Lung (tissue), 12 donors: ENCODE results near the gene KCNQ5. TPM values are rescaled to one million over a fixed set of nuclear protein-coding genes. Genes with fewer than 3 reads are reported as not detected.

Source experiments
- ATAC-seq: fragments of 200-7000 bp; cut with Tn5 transposase; one replicate; pipeline ENCODE4 v1.9.1; 2020; ENCODE audit warnings: moderate number of reproducible peaks; ENCODE audit not compliant: insufficient read depth, low FRiP score
- DNase-seq, 3 donors: peaks; one replicate each; pipeline ENCODE4 v3.0.0-alpha.2; 2013 to 2017
- H3K27ac ChIP-seq, 2 donors: one replicate each; pipeline ENCODE4 v1.5.1; 2013; ENCODE audit warnings: mild to moderate bottlenecking in 2 of 2, moderate library complexity in 2 of 2, control low read depth in 1 of 2, inconsistent platforms in 1 of 2, low read depth in 1 of 2, low read length in 1 of 2
- H3K27me3 ChIP-seq, 3 donors: one replicate each; pipeline ENCODE4 v1.5.1; 2013; ENCODE audit warnings: low read length in 2 of 3; ENCODE audit not compliant: control insufficient read depth in 3 of 3, insufficient read depth in 3 of 3
- H3K36me3 ChIP-seq, 4 donors: one replicate each; pipeline ENCODE4 v1.5.1; 2013; ENCODE audit warnings: low read length in 4 of 4, mild to moderate bottlenecking in 1 of 4, moderate library complexity in 1 of 4; ENCODE audit not compliant: control insufficient read depth in 4 of 4, insufficient read depth in 4 of 4
- H3K4me1 ChIP-seq, 5 donors: one replicate each; pipeline ENCODE4 v1.5.1; 2013; ENCODE audit warnings: low read length in 5 of 5, mild to moderate bottlenecking in 2 of 5, moderate library complexity in 1 of 5; ENCODE audit not compliant: control insufficient read depth in 5 of 5, insufficient read depth in 5 of 5
- H3K4me3 ChIP-seq: one replicate; pipeline ENCODE4 v1.5.1; 2013; ENCODE audit warnings: mild to moderate bottlenecking, control low read depth, moderate library complexity
- H3K9ac ChIP-seq, 2 donors: one replicate each; pipeline ENCODE4 v1.5.1; 2013; ENCODE audit warnings: low read length in 2 of 2, control low read depth in 1 of 2; ENCODE audit not compliant: insufficient read depth in 1 of 2
- H3K9me3 ChIP-seq, 4 donors: one replicate each; pipeline ENCODE4 v1.5.1; 2013; ENCODE audit warnings: low read length in 3 of 4, mild to moderate bottlenecking in 1 of 4, moderate library complexity in 1 of 4; ENCODE audit not compliant: control insufficient read depth in 4 of 4, insufficient read depth in 3 of 4
- WGBS, 2 donors: extraction: QIAGEN DNeasy Blood & Tissue Kit; methylation state at CpG; one replicate each; pipeline ENCODE4 v1.1.7; 2013; 5-methylcytosine and 5-hydroxymethylcytosine counted together
- polyA plus RNA-seq, 2 donors: library from polyadenylated mRNA; stranded (reverse); fragments of 200-250 nt; gene quantifications; one replicate each; pipeline ENCODE4 v1.2.1, GENCODE V29; 2013
- total RNA-seq, 2 donors: library from RNA; depleted of rRNA in 1 of 2; stranded (reverse); fragments of >200 nt in 1 of 2; gene quantifications; one replicate each; pipeline ENCODE4 v1.2.1, GENCODE V29; 2014 to 2021
- TF ChIP-seq, protein P1 (sequence below): IDR thresholded peaks from 2 replicates; pipeline ENCODE4 v1.5.1; 2012; ENCODE audit warnings: mild to moderate bottlenecking; ENCODE audit errors: control extremely low read depth, extremely low read depth
- donor health status: control.
- donor health status: control.
- donor health status: Bipolar disorder and iron deficiency.
- donor health status: healthy.
- donor health status: DM: yes; HTN: yes; CAD: no.

The KCNQ5 gene
- total and polyA plus RNA-seq, 4 donors, result 0.12 to 5.7 (median 0.46) TPM

DNA sequence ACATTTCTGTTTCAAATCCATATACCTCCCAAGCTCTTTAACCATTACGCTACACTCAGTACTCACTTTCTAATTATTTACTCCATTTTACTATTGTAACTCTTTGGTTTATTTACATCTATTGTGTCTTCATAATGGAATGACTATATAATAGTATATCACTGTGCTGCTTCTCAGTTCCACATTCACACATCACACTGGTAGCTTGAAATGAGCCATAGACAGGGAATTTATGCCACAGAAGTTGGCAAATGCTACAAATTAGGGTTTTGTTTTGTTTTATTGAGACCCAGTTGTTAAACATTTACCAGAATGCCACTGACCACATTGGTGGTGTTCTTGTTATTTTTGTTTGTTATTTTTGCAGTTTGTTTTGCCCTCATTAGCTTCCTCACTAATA is 213.9 kb downstream of the KCNQ5 start:
- TF ChIP-seq, protein P1, sequence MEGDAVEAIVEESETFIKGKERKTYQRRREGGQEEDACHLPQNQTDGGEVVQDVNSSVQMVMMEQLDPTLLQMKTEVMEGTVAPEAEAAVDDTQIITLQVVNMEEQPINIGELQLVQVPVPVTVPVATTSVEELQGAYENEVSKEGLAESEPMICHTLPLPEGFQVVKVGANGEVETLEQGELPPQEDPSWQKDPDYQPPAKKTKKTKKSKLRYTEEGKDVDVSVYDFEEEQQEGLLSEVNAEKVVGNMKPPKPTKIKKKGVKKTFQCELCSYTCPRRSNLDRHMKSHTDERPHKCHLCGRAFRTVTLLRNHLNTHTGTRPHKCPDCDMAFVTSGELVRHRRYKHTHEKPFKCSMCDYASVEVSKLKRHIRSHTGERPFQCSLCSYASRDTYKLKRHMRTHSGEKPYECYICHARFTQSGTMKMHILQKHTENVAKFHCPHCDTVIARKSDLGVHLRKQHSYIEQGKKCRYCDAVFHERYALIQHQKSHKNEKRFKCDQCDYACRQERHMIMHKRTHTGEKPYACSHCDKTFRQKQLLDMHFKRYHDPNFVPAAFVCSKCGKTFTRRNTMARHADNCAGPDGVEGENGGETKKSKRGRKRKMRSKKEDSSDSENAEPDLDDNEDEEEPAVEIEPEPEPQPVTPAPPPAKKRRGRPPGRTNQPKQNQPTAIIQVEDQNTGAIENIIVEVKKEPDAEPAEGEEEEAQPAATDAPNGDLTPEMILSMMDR, result no peak
- Histone ChIP-seq H3K27ac (no peak overlapping the region), H3K9me3 (no peaks in the 10 kb centered on the region), H3K4me3 (no peak overlapping the region), H3K9ac (no peak overlapping the region), H3K27me3 (no peaks in the 10 kb centered on the region), H3K36me3 (no peaks in the 10 kb centered on the region), H3K4me1 (no peaks in the 10 kb centered on the region)
- DNase-seq, result no peak
- WGBS, 2 donors, result 94 to 97% methylated on average over 1 of the region's 1 CpG
- ATAC-seq, result no peak

DNA sequence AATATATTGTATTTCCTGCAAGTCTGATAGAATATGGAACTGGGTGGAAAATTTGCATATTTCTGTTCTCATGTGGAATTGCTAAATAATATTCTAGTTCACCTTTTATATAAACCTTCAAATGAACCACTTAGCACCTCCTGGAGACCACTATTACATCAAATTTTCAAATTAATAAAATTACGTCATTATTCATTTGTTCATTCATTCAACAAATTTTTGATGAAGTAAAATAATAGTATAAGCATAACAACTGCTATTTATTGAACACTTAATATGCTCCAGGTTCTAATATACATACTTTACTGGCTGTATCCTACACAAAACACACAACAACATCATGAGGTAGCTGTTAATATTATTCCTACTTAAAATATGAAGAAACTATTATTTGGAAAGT is 215.1 kb downstream of the KCNQ5 start:
- Histone ChIP-seq H3K9me3 (no peaks in the 10 kb centered on the region), H3K9ac (no peak overlapping the region), H3K27ac (no peak overlapping the region), H3K36me3 (no peaks in the 10 kb centered on the region), H3K4me1 (no peaks in the 10 kb centered on the region), H3K27me3 (no peaks in the 10 kb centered on the region), H3K4me3 (no peak overlapping the region)
- WGBS, 2 donors, result 95 to 97% methylated on average over 1 of the region's 1 CpG
- no peak for DNase-seq
- TF ChIP-seq, protein P1, result no peak
- ATAC-seq, result no peak

DNA sequence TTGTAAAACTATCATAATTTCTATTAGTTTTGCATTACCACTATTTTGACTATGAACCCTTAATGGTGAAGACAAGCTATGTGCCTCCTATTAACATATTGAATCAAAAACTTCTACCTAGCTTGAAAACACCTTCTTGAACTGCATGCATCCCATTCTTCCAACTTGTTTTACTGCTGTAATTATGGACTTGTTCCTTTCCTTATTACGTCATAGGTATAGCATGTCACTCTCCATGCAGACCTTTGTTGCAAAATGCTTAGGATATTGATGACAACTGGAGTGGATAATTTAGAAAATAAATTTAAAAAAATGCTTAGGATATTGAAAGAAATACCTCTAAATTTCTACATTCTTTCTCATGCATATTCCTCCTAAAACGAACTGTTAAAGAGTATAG is 219.3 kb downstream of the KCNQ5 start:
- Histone ChIP-seq H3K9me3 (no peaks in the 10 kb centered on the region), H3K27me3 (no peaks in the 10 kb centered on the region), H3K9ac (no peak overlapping the region), H3K27ac (no peak overlapping the region), H3K36me3 (no peaks in the 10 kb centered on the region), H3K4me1 (no peaks in the 10 kb centered on the region), H3K4me3 (no peak overlapping the region)
- ATAC-seq (no peak), DNase-seq (no peak)
- TF ChIP-seq, protein P1, result no peak
- WGBS, 2 donors, result 87 to 94% methylated on average over 2 of the region's 2 CpGs

DNA sequence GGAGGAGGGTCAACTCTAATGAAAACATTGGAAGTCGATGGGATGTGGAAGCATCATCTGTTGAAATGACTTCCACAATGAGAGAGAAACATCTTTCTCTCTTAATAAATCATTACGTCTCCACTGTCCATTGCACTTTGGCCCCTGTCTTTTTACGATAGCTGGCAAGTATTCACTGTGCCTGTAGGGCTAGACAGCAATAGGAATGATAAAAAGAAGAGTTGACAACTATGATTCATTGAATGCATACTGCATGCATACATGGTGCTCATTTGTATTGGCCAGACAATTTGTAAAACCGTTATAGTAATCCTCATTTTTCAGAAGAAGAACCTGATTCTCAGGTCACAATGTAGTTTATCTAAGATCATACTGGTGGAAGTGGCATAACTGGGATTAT is 220.3 kb downstream of the KCNQ5 start:
- H3K27me3 ChIP-seq, result no peaks in the 10 kb centered on the region
- no peaks in the 10 kb centered on the region for H3K4me1 ChIP-seq
- no peaks in the 10 kb centered on the region for H3K9me3 ChIP-seq
- TF ChIP-seq, protein P1, result no peak
- no peak overlapping the region for H3K27ac ChIP-seq
- no peaks in the 10 kb centered on the region for H3K36me3 ChIP-seq
- no peak overlapping the region for H3K9ac ChIP-seq
- no peak for ATAC-seq
- 79 to 89% methylated on average over 4 of the region's 4 CpGs for WGBS, 2 donors
- no peak overlapping the region for H3K4me3 ChIP-seq
- no peak for DNase-seq
